NCI-H2196 (cell line): Measurements from ENCODE around the gene YIF1A.

Experiments used
- DNase-seq: peaks from one replicate; lab custom pipeline; 2025; ENCODE audit not compliant: unreplicated experiment; lab: John Stamatoyannopoulos, UW

The YIF1A gene

GRCh38 chr11:66248903-66249302 lies 40.0 kb downstream of the YIF1A start:
- no peak for DNase-seq

DNA sequence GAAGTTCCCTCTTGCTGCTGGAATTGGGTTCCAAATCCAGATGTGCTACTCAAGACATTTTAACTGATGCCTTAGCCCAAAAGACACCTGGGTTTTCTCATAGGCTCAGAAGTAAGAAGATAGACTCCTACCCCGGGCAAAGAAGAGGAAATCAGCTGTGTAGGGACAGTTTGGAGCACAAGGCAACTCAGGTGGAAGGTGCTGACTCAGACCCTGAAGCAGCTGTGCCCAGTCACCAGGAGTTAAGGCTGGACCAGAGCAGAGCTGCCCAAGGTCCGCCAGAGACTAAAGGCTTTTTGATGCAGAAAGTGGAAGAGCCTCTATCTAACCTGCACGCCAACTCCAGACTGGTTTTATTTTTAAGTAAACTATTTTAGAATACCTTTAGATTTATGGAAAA lies 41.1 kb downstream of the YIF1A start:
- DNase-seq, result no peak

DNA sequence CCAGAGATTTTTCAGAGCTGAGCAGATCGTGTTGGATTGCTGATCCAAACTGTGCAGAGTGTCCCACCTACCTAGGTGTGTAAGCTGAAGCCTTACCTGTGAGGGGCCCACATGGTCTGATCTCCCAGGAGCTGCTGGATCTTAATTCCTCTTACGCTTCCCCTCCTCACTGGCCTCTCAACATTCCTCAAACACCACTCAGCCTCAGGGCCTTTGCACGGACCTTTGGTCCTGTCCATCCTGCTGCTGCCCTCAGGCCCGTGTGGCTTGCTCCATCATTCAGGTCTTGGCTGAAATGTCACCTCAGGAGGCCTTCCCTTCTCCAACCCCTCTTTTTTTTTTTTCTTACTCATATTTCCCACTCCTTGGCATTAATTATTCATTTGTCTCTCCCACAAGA lies 41.6 kb downstream of the YIF1A start:
- DNase-seq, result no peak

- DNase-seq, result no peak
These were observed 45.0 kb downstream of the YIF1A start for GRCh38 chr11:66243782-66244535.

GRCh38 chr11:66242095-66242765 lies 46.7 kb downstream of the YIF1A start:
- DNase-seq, result no peak

GRCh38 chr11:66240781-66241136 lies 48.2 kb downstream of the YIF1A start:
- DNase-seq, result no peak

DNA sequence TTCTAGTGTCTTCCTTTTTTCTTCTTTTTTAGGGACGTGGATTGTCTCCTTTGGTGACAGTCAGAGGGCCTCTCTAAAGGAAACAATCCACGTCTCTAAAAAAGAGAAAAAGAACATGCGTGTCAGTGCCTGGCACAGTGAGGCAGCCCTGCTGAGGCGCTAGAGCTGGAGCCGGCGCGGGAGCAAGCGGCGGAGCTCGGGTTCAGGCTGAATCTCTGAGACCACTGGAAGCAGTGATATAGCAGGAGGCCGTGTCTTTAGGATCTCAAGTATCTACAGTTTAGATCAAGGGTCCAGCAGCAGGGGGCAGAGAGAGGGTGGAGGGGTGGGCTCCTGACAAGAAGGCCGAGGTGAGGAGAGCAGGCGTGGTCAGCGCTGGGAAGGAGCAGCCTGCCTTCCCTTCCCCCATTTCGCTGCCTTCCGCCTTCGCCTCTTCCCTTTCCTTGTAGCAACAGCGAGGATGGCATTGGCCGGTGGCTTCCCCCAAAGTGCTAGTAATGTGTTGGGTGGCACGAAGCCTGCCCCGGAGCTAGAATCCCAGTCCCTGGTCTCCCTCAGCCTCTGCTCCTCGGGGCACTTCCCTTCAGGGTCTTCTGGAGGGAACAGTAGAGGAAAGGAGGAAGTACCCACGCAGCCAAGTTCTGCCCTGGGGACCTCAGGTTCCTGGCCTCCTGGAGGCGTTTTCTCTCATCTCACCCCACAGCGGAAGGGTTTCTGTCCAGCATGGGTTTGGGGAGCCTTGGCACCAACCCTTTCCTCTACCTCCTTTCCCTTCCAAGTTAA lies 48.8 kb downstream of the YIF1A start:
- DNase-seq, result no peak

DNA sequence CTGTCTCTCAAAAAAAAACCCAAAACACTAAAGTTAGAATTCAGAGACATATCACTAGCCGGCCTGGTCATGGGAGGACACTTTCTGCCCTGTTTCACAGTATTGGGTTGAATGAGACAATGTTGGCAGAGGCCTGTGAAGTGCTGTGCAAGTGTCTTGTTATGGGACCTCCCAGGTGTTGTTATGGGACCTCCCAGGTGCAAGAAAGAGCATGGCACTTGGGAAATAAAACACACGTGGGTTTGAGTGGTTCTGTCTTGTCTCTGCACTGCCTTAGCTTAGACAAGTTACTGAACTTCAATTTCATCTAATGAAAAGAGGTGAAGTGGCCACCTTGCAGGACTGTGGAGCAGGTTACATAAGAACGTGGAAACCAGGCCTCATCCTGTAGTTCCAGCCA lies 49.4 kb downstream of the YIF1A start:
- no peak for DNase-seq

DNA sequence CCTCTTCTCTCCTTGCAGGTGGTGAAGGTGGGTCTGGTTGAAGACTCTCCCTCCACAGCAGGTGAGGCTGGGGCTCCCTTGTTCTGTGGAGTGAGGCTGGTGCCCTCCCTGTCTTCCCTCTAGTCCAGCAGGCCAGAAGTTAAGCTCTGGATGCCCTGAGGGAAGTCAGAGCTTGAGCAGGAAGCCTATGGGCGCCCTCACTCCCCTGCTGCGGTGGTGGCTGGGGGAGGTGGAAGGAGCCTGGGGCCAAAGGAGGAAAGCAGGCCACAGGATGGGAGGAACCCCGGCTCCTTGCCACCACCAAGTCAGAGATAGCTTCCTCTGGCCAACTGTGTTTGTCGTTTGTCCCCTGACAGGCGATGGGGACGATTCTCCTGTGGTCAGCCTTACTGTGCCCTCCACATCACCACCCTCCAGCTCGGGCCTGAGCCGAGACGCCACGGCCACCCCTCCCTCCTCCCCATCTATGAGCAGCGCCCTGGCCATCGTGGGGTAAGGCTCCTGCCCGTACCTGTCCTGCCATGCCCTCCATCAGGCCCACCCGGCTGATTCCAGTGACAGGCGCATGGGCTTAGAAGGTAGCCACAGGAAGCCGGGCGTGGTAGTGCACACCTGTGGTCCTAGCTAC lies 50.0 kb downstream of the YIF1A start:
- DNase-seq, result no peak

- no peak for DNase-seq
These were observed 51.1 kb downstream of the YIF1A start for GRCh38 chr11:66237867-66238266.

DNA sequence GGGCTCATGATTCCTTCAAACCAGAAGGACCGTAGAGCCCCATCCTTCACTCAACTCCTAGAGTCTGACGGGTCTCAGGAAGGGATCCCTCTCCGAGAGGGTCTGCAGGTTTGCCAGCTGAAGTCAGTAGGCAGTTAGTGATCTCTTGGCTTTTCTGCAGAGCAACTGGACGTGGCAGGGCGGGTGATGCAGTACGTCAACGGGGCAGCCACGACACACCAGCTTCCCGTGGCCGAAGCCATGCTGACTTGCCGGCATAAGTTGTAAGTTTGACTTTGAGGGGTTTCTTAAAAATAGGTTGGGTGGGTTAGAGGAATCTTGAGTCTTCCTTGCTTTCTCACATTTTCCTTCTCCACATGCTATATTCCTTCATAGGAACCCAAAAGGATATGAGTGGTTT lies 53.8 kb downstream of the YIF1A start:
- no peak for DNase-seq
